BLaER1 treated with 17β-estradiol and CSF1 and Interleukin-3, amounts not matched to agents 10 nM and 100 nM (cell line): ENCODE results near the gene COA1.
"Not testable (repeated sequence)": the region's sequence is repeated elsewhere in the genome, so short reads cannot be mapped to it uniquely, and the experiment has no call there.

Experiments
- H3K27ac ChIP-seq, 11 experiments: shearing (Covaris generic); formaldehyde crosslinking; 2 replicates each; pipeline ENCODE4 v1.8.1; 2022
- H3K27me3 ChIP-seq, 11 experiments: shearing (Covaris generic); formaldehyde crosslinking; 2 replicates each; pipeline ENCODE4 v1.8.1; 2022
- H3K36me3 ChIP-seq, 11 experiments: shearing (Covaris generic); formaldehyde crosslinking; 2 replicates each; pipeline ENCODE4 v1.8.1; 2022
- H3K4me1 ChIP-seq, 10 experiments: shearing (Covaris generic); formaldehyde crosslinking; 2 replicates each; pipeline ENCODE4 v1.8.1; 2022
- H3K4me2 ChIP-seq, 11 experiments: shearing (Covaris generic); formaldehyde crosslinking; 2 replicates each; pipeline ENCODE4 v1.8.1; 2022
- H3K4me3 ChIP-seq, 10 experiments: shearing (Covaris generic); formaldehyde crosslinking; 2 replicates each; pipeline ENCODE4 v1.8.1; 2022
- H3K9ac ChIP-seq, 11 experiments: shearing (Covaris generic); formaldehyde crosslinking; 2 replicates each; pipeline ENCODE4 v1.8.1; 2022
- H3K9me3 ChIP-seq, 11 experiments: shearing (Covaris generic); formaldehyde crosslinking; replicated peaks in 1 of 11; 2 replicates each; pipeline ENCODE4 v1.8.1; 2022
- H4K20me1 ChIP-seq, 11 experiments: shearing (Covaris generic); formaldehyde crosslinking; 2 replicates each; pipeline ENCODE4 v1.8.1; 2022
- Cebpa-rat ChIP-seq, 11 experiments: shearing (Covaris generic); IDR thresholded peaks; 2 replicates each; pipeline ENCODE4 v1.8.1; 2022

Gene COA1

GRCh38 chr7:43729214-43729923 is at the start of gene COA1:
Gene COA1, minus strand, starts transcription at chr7:43729523. Its CDS starts 80,909 bp downstream, at chr7:43648614.
- Histone ChIP-seq H3K27ac (peak within 1 kb of the TSS; percentile 31 to 82 (median 73); a peak in 21 of 22 replicates), H3K9me3 (no peaks in the 10 kb centered on the region), H3K4me1 (peaks cover 18 to 34% (median 24%) of the 10 kb centered on the region in 10 experiments), H3K4me2 (peak within 1 kb of the TSS; percentile 78 to 97 (median 86)), H3K36me3 (0 out of 22 replicates have a peak, but pooled peaks cover 0 to 6% (median 0%) of the 10 kb centered on the region in 11 experiments), H3K27me3 (no peaks in the 10 kb centered on the region), H3K4me3 (peak within 1 kb of the TSS; percentile 72 to 91 (median 82)), H3K9ac (peak within 1 kb of the TSS; percentile 79 to 90 (median 82)), H4K20me1 (peaks cover 0 to 23% (median 3%) of the 10 kb centered on the region in 11 experiments; a peak in 9 of 22 replicates)
- no peak for TF ChIP-seq Cebpa-rat (IDR thresholded peaks at IDR 0.05)

- H4K20me1 ChIP-seq, H3K27ac ChIP-seq, H3K4me2 ChIP-seq, H3K27me3 ChIP-seq, H3K9ac ChIP-seq, H3K4me3 ChIP-seq: not testable (repeated sequence)
- Histone ChIP-seq H3K9me3 (peaks cover 7 to 26% (median 15%) of the 10 kb centered on the region in 11 experiments; a peak in 21 of 22 replicates), H3K36me3 (peaks cover 0 to 18% (median 0%) of the 10 kb centered on the region in 11 experiments; a peak in 6 of 22 replicates), H3K4me1 (peaks cover 0 to 18% (median 0%) of the 10 kb centered on the region in 10 experiments; a peak in 5 of 20 replicates)
These were observed 49.1 kb upstream of the COA1 start for GRCh38 chr7:43778293-43779044.

DNA sequence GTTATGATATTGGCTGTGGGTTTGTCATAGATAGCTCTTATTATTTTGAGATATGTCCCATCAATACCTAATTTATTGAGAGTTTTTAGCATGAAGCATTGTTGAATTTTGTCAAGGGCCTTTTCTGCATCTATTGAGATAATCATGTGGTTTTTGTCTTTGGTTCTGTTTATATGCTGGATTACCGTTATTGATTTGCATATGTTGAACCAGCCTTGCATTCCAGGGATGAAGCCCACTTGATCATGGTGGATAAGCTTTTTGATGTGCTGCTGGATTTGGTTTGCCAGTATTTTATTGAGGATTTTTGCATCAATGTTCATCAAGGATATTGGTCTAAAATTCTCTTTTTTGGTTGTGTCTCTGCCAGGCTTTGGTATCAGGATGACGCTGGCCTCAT is 45.9 kb upstream of the COA1 start:
- not testable (repeated sequence) for H3K27me3 ChIP-seq, H3K27ac ChIP-seq

GRCh38 chr7:43773268-43773667 is 43.9 kb upstream of the COA1 start:
- H4K20me1 ChIP-seq, result peaks cover 0 to 22% (median 0%) of the 10 kb centered on the region in 11 experiments; a peak in 3 of 22 replicates
- H3K27ac ChIP-seq, H3K4me2 ChIP-seq: not testable (repeated sequence)

More for the DNA sequence above, 45.9 kb upstream of the COA1 start:
- not testable (repeated sequence) for H4K20me1 ChIP-seq, H3K4me1 ChIP-seq, H3K4me3 ChIP-seq, H3K9ac ChIP-seq, H3K4me2 ChIP-seq
- H3K9me3 ChIP-seq, result peaks cover 7 to 27% (median 15%) of the 10 kb centered on the region in 11 experiments; a peak in 21 of 22 replicates
- peaks cover 0 to 40% (median 0%) of the 10 kb centered on the region in 11 experiments; a peak in 6 of 22 replicates for H3K36me3 ChIP-seq

GRCh38 chr7:43771573-43771972 is 42.2 kb upstream of the COA1 start:
- Histone ChIP-seq H3K4me1 (peaks cover 0 to 10% (median 0%) of the 10 kb centered on the region in 10 experiments; a peak in 3 of 20 replicates), H3K4me2 (no peak overlapping the region), H4K20me1 (peaks cover 0 to 28% (median 0%) of the 10 kb centered on the region in 11 experiments; a peak in 4 of 22 replicates), H3K9ac (no peak overlapping the region), H3K36me3 (peaks cover 0 to 31% (median 0%) of the 10 kb centered on the region in 11 experiments; a peak in 4 of 22 replicates), H3K27me3 (no peaks in the 10 kb centered on the region), H3K27ac (no peak overlapping the region), H3K4me3 (no peak overlapping the region), H3K9me3 (peaks cover 0 to 5% (median 0%) of the 10 kb centered on the region in 11 experiments; a peak in 1 of 22 replicates)
- TF ChIP-seq Cebpa-rat (IDR thresholded peaks at IDR 0.05), result no peak

More at GRCh38 chr7:43773268-43773667, 43.9 kb upstream of the COA1 start:
- H3K27me3 ChIP-seq, H3K9me3 ChIP-seq, H3K4me3 ChIP-seq, H3K4me1 ChIP-seq, H3K9ac ChIP-seq: not testable (repeated sequence)
- H3K36me3 ChIP-seq, result peaks cover 0 to 27% (median 0%) of the 10 kb centered on the region in 11 experiments; a peak in 4 of 22 replicates

DNA sequence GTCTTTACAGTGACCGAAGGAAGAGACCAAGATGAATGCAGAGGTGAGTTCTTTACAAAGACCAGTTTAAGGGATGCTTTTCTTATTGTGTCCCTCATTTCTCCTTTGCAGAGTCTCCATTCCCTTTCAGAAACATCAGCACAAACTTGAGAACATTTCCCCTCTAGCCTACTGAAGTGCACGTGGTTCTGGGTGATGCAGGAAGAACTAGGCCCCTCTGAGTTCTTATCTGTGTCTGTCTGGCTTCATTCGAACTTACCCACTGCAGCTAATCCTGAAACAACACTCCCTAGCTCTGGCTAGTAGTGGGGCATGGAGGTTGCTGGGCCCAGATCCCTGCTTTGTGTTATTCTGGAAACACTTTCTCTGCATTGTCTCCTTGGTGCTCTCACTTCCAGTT is 41.8 kb upstream of the COA1 start:
- Histone ChIP-seq H4K20me1 (peaks cover 0 to 28% (median 0%) of the 10 kb centered on the region in 11 experiments; a peak in 4 of 22 replicates), H3K36me3 (peaks cover 0 to 31% (median 0%) of the 10 kb centered on the region in 11 experiments; a peak in 4 of 22 replicates), H3K27me3 (no peaks in the 10 kb centered on the region), H3K4me2 (no peak overlapping the region), H3K9me3 (peaks cover 0 to 5% (median 0%) of the 10 kb centered on the region in 11 experiments; a peak in 1 of 22 replicates), H3K4me1 (peaks cover 0 to 10% (median 0%) of the 10 kb centered on the region in 10 experiments; a peak in 3 of 20 replicates), H3K9ac (no peak overlapping the region), H3K4me3 (no peak overlapping the region), H3K27ac (no peak overlapping the region)
- no peak for TF ChIP-seq Cebpa-rat (IDR thresholded peaks at IDR 0.05)

- Histone ChIP-seq H3K4me1 (peaks cover 0 to 17% (median 0%) of the 10 kb centered on the region in 10 experiments; a peak in 6 of 20 replicates), H3K36me3 (peaks cover 0 to 31% (median 0%) of the 10 kb centered on the region in 11 experiments; a peak in 4 of 22 replicates), H3K4me2 (no peak overlapping the region), H3K9me3 (peaks cover 0 to 5% (median 0%) of the 10 kb centered on the region in 11 experiments; a peak in 1 of 22 replicates), H3K9ac (no peak overlapping the region), H4K20me1 (peaks cover 0 to 28% (median 0%) of the 10 kb centered on the region in 11 experiments; a peak in 4 of 22 replicates), H3K27ac (no peak overlapping the region), H3K4me3 (no peak overlapping the region), H3K27me3 (no peaks in the 10 kb centered on the region)
- TF ChIP-seq Cebpa-rat (IDR thresholded peaks at IDR 0.05), result no peak
These were observed 40.6 kb upstream of the COA1 start for GRCh38 chr7:43769791-43770465.

DNA sequence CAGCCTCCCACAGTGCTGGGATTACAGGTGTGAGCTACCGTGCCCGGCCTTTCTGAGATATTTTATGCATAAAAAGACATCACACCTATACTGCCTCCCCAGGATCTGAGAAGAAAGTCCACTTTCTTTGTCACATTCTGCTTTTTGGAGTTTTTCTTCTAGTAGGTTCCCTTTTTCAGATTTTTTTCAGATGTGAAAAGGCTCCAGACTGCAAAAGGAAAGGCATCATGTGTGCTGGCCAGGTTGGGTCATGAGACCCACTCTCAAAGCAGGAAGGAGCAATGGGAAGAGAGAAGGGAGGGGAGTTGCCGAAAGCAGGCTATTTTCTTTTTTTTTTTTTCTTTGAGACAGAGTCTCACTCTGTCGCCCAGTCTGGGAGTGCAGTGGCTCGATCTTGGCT is 40.0 kb upstream of the COA1 start:
- Histone ChIP-seq H3K4me1 (peaks cover 0 to 23% (median 0%) of the 10 kb centered on the region in 10 experiments; a peak in 6 of 20 replicates), H3K9me3 (peaks cover 0 to 5% (median 0%) of the 10 kb centered on the region in 11 experiments; a peak in 1 of 22 replicates), H3K4me2 (no peak overlapping the region), H3K36me3 (peaks cover 0 to 31% (median 0%) of the 10 kb centered on the region in 11 experiments; a peak in 4 of 22 replicates), H3K27me3 (no peaks in the 10 kb centered on the region), H4K20me1 (peaks cover 0 to 28% (median 0%) of the 10 kb centered on the region in 11 experiments; a peak in 4 of 22 replicates), H3K9ac (no peak overlapping the region), H3K27ac (no peak overlapping the region), H3K4me3 (no peak overlapping the region)
- TF ChIP-seq Cebpa-rat (IDR thresholded peaks at IDR 0.05), result no peak
